ENCODE results near the gene PNPLA8. TPM values are rescaled to one million over a fixed set of nuclear protein-coding genes. Genes with fewer than 3 reads are reported as not detected.

The PNPLA8 gene
- polyA plus RNA-seq, 1 experiment, result 26.7 TPM

DNA sequence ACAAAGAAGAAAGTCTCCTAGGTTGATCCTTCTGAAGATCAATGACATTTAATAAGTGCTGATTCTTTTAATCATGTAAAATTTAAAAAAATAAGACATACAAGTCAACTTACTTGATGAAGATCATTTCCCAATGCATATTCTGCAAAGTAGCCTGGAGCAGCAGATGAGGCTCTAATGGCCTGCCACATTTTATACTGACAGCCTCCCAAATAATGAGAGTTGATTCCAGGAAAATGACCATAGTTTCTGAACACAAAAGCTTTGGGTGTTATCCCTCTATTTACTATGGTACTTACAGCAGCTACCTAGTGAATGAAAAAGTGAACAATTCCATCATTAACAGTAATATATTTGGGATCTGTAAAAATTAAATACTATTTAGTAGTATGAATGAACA is 38.3 kb downstream of the PNPLA8 start:
- ChIA-PET POLR2A (no interaction called here), CTCF (interaction anchor here (1.9 to 8.3 kb wide), 2 partner anchors 10 to 11 kb away, joined by 4 to 76 read pairs; no protein-coding TSS in a partner anchor)
- TF ChIP-seq CTCF (IDR thresholded peaks at IDR 0.05; ENCODE audit: low read depth, low read length), result no peak

DNA sequence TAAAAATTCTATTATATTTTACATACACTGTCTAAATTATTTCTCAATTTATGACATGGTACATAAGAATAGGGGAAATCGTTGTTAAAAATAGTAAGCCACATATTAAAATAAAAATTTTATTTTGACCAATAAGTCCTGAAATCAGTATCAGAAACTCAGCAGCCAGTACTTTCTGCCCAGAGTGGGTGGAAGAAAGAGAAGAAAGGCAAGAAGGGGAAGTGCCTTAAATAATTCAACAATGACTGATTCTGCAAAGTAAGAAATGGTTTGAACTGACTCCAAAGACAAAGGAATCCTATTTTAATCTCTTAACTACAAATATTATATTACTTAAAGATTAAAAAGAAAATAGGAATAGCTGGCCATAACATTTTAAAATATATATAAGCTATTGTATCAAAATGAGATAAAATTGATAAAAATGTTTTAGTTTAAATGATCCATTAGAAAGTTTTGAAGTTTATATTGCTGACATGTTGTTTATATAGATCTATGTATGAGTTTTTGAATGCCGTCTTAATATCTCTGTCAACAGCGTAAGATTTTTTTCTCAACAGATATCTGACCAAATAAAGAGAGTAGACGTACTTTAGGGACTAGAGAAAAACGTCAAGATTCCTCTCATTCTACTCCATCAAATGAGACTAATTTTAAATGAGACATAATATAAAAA is 39.5 kb downstream of the PNPLA8 start:
- no peaks in the 10 kb centered on the region for H3K27me3 ChIP-seq (ENCODE audit: control insufficient read depth, insufficient read depth, low read length)
- H3K9me3 ChIP-seq (ENCODE audit: control insufficient read depth, insufficient read depth, low read length), result no peaks in the 10 kb centered on the region
- ChIA-PET POLR2A (no interaction called here), CTCF (interaction anchor here (1.9 to 8.3 kb wide), 2 partner anchors 11 to 12 kb away, joined by 4 to 76 read pairs; no protein-coding TSS in a partner anchor)
- peak; percentile 6 for DNase-seq (ENCODE audit: low read depth, low spot score)
- no peak for TF ChIP-seq CTCF (IDR thresholded peaks at IDR 0.05; ENCODE audit: low read depth, low read length)
- no peak overlapping the region for H3K27ac ChIP-seq (ENCODE audit: low read depth, low read length)
- no peak overlapping the region for H3K4me3 ChIP-seq (ENCODE audit: low read depth, low read length)

More for the DNA sequence above, 38.3 kb downstream of the PNPLA8 start:
- no peak overlapping the region for H3K4me3 ChIP-seq (ENCODE audit: low read depth, low read length)
- H3K27me3 ChIP-seq (ENCODE audit: control insufficient read depth, insufficient read depth, low read length), result no peaks in the 10 kb centered on the region
- DNase-seq (ENCODE audit: low read depth, low spot score), result no peak
- H3K27ac ChIP-seq (ENCODE audit: low read depth, low read length), result no peak overlapping the region
- H3K9me3 ChIP-seq (ENCODE audit: control insufficient read depth, insufficient read depth, low read length), result no peaks in the 10 kb centered on the region

GRCh38 chr7:108484137-108484536 is 41.8 kb downstream of the PNPLA8 start:
- TF ChIP-seq CTCF (IDR thresholded peaks at IDR 0.05; ENCODE audit: low read depth, low read length), result no peak
- ChIA-PET POLR2A (no interaction called here), CTCF (interaction anchor here (1.5 to 8.3 kb wide), 3 partner anchors 13 to 31 kb away, joined by 3 to 76 read pairs (median 4); no protein-coding TSS in a partner anchor)
- Histone ChIP-seq H3K4me3 (ENCODE audit: low read depth, low read length) (no peak overlapping the region), H3K27ac (ENCODE audit: low read depth, low read length) (no peak overlapping the region), H3K27me3 (ENCODE audit: control insufficient read depth, insufficient read depth, low read length) (no peaks in the 10 kb centered on the region), H3K9me3 (ENCODE audit: control insufficient read depth, insufficient read depth, low read length) (no peaks in the 10 kb centered on the region)
- no peak for DNase-seq (ENCODE audit: low read depth, low spot score)

GRCh38 chr7:108480311-108480710 is 45.6 kb downstream of the PNPLA8 start:
- DNase-seq (ENCODE audit: low read depth, low spot score), result no peak
- no peak for TF ChIP-seq CTCF (IDR thresholded peaks at IDR 0.05; ENCODE audit: low read depth, low read length)
- Histone ChIP-seq H3K27me3 (ENCODE audit: control insufficient read depth, insufficient read depth, low read length) (no peaks in the 10 kb centered on the region), H3K4me3 (ENCODE audit: low read depth, low read length) (no peak overlapping the region), H3K27ac (ENCODE audit: low read depth, low read length) (no peak overlapping the region), H3K9me3 (ENCODE audit: control insufficient read depth, insufficient read depth, low read length) (no peaks in the 10 kb centered on the region)
- ChIA-PET POLR2A (no interaction called here), CTCF (interaction anchor here (4.1 kb wide), 1 partner anchor 17 kb away, joined by 15 read pairs; no protein-coding TSS in a partner anchor)

GRCh38 chr7:108479751-108480150 is 46.2 kb downstream of the PNPLA8 start:
- DNase-seq (ENCODE audit: low read depth, low spot score), result no peak
- H3K27ac ChIP-seq (ENCODE audit: low read depth, low read length), result no peak overlapping the region
- no peak for TF ChIP-seq CTCF (IDR thresholded peaks at IDR 0.05; ENCODE audit: low read depth, low read length)
- ChIA-PET POLR2A (no interaction called here), CTCF (interaction anchor here (4.1 kb wide), 1 partner anchor 17 kb away, joined by 15 read pairs; no protein-coding TSS in a partner anchor)
- H3K4me3 ChIP-seq (ENCODE audit: low read depth, low read length), result no peak overlapping the region
- no peaks in the 10 kb centered on the region for H3K27me3 ChIP-seq (ENCODE audit: control insufficient read depth, insufficient read depth, low read length)
- H3K9me3 ChIP-seq (ENCODE audit: control insufficient read depth, insufficient read depth, low read length), result no peaks in the 10 kb centered on the region

Data from AG04450 (cell line).